Urinary bladder (tissue), 4 donors: ENCODE data around the gene MRGPRF. TPM values are rescaled to one million over a fixed set of nuclear protein-coding genes. Genes with fewer than 3 reads are reported as not detected.
A peak's percentile ranks its signal among the peaks of the same experiment; 100 is the strongest.

Source experiments
- DNase-seq: peaks from one replicate; pipeline ENCODE4 v3.0.0-alpha.2; 2015; ENCODE audit errors: extremely low spot score
- H3K27ac ChIP-seq: one replicate; pipeline ENCODE4 v1.5.1; 2013; ENCODE audit warnings: low read depth, mild to moderate bottlenecking, moderate library complexity
- H3K36me3 ChIP-seq: one replicate; pipeline ENCODE4 v1.6.1; 2013; ENCODE audit warnings: mild to moderate bottlenecking, moderate library complexity; ENCODE audit not compliant: insufficient read depth
- H3K4me1 ChIP-seq: one replicate; pipeline ENCODE4 v1.6.1; 2013; ENCODE audit warnings: mild to moderate bottlenecking, moderate library complexity; ENCODE audit not compliant: insufficient read depth
- H3K4me3 ChIP-seq: one replicate; pipeline ENCODE4 v1.5.1; 2013; ENCODE audit warnings: low read depth, low read length
- WGBS: extraction: QIAGEN DNeasy Blood & Tissue Kit; methylation state at CpG from one replicate; pipeline ENCODE4 v1.1.7; 2013; 5-methylcytosine and 5-hydroxymethylcytosine counted together
- polyA plus RNA-seq: library from polyadenylated mRNA; stranded (reverse); fragments of 200-250 nt; gene quantifications from one replicate; pipeline ENCODE4 v1.2.3, GENCODE V29; 2013
- total RNA-seq: library from RNA; depleted of rRNA; stranded (reverse); fragments of >200 nt; gene quantifications from one replicate; pipeline ENCODE4 v1.2.3, GENCODE V29; 2014
- donor health status: healthy with polysubstance abuse.
- donor health status: healthy.

Gene MRGPRF
- total and polyA plus RNA-seq, 2 donors = 48.5 to 151 TPM

- Histone ChIP-seq H3K36me3 (no peaks in the 10 kb centered on the region), H3K4me3 (no peak overlapping the region), H3K27ac (no peak overlapping the region), H3K4me1 (peaks cover 2% of the 10 kb centered on the region)
- WGBS = 90% methylated on average over 31 of the region's 31 CpGs
- no peak for DNase-seq
Observed at GRCh38 chr11:69054397-69055211, 41.6 kb upstream of the MRGPRF start.

GRCh38 chr11:69053546-69054396 lies 40.7 kb upstream of the MRGPRF start:
- 85% methylated on average over 35 of the region's 35 CpGs for WGBS
- Histone ChIP-seq H3K4me3 (no peak overlapping the region), H3K4me1 (peaks cover 2% of the 10 kb centered on the region), H3K36me3 (no peaks in the 10 kb centered on the region), H3K27ac (no peak overlapping the region)
- no peak for DNase-seq

- Histone ChIP-seq H3K36me3 (no peaks in the 10 kb centered on the region), H3K4me1 (peaks cover 2% of the 10 kb centered on the region), H3K27ac (no peak overlapping the region), H3K4me3 (no peak overlapping the region)
- 86% methylated on average over 9 of the region's 9 CpGs for WGBS
- DNase-seq = no peak
Observed at GRCh38 chr11:69053169-69053477, 40.1 kb upstream of the MRGPRF start.

GRCh38 chr11:69052343-69053168 lies 39.5 kb upstream of the MRGPRF start:
- Histone ChIP-seq H3K36me3 (no peaks in the 10 kb centered on the region), H3K27ac (no peak overlapping the region), H3K4me1 (peaks cover 2% of the 10 kb centered on the region), H3K4me3 (no peak overlapping the region)
- DNase-seq = no peak
- 72% methylated on average over 21 of the region's 21 CpGs for WGBS

GRCh38 chr11:69051381-69052342 lies 38.6 kb upstream of the MRGPRF start:
- Histone ChIP-seq H3K36me3 (no peaks in the 10 kb centered on the region), H3K4me1 (peaks cover 2% of the 10 kb centered on the region), H3K27ac (no peak overlapping the region), H3K4me3 (no peak overlapping the region)
- WGBS = 73% methylated on average over 20 of the region's 20 CpGs
- no peak for DNase-seq

- Histone ChIP-seq H3K36me3 (no peaks in the 10 kb centered on the region), H3K27ac (no peak overlapping the region), H3K4me1 (peaks cover 2% of the 10 kb centered on the region), H3K4me3 (no peak overlapping the region)
- no peak for DNase-seq
- WGBS = 79% methylated on average over 18 of the region's 18 CpGs
Observed at GRCh38 chr11:69050592-69051380, 37.7 kb upstream of the MRGPRF start.

GRCh38 chr11:69049490-69049867 lies 36.4 kb upstream of the MRGPRF start:
- no peak for DNase-seq
- WGBS = 14% methylated on average over 15 of the region's 15 CpGs

GRCh38 chr11:69048694-69049489 lies 35.8 kb upstream of the MRGPRF start, which contains the start of gene TPCN2:
TSS of gene TPCN2 (plus strand) at chr11:69048932. CDS start at chr11:69048998, 66 bp downstream.
- peak within 1 kb of the TSS; percentile 82 for H3K4me3 ChIP-seq
- H3K36me3 ChIP-seq = no peaks in the 10 kb centered on the region
- DNase-seq = peak; percentile 89
- peak within 1 kb of the TSS; percentile 69 for H3K27ac ChIP-seq
- H3K4me1 ChIP-seq = peaks cover 2% of the 10 kb centered on the region
- WGBS = under 1% methylated on average over 76 of the region's 76 CpGs

More at GRCh38 chr11:69049490-69049867, 36.4 kb upstream of the MRGPRF start:
- H3K4me3 ChIP-seq = peak overlapping the region; percentile 82
- peak overlapping the region; percentile 69 for H3K27ac ChIP-seq
- peaks cover 2% of the 10 kb centered on the region for H3K4me1 ChIP-seq
- H3K36me3 ChIP-seq = no peaks in the 10 kb centered on the region

GRCh38 chr11:69048031-69048693 lies 35.1 kb upstream of the MRGPRF start:
- no peak overlapping the region for H3K27ac ChIP-seq
- H3K4me1 ChIP-seq = peaks cover 2% of the 10 kb centered on the region

GRCh38 chr11:69044111-69045013 lies 31.3 kb upstream of the MRGPRF start:
- WGBS = 15% methylated on average over 15 of the region's 15 CpGs
- no peak overlapping the region for H3K4me3 ChIP-seq
- peak; percentile 23 for DNase-seq
- no peak overlapping the region for H3K27ac ChIP-seq
- H3K4me1 ChIP-seq = no peaks in the 10 kb centered on the region
- H3K36me3 ChIP-seq = no peaks in the 10 kb centered on the region

More at GRCh38 chr11:69048031-69048693, 35.1 kb upstream of the MRGPRF start:
- H3K4me3 ChIP-seq = no peak overlapping the region
- 26% methylated on average over 11 of the region's 11 CpGs for WGBS
- no peak for DNase-seq
- no peaks in the 10 kb centered on the region for H3K36me3 ChIP-seq
